ENCODE results near the gene TMCO1.

DNA sequence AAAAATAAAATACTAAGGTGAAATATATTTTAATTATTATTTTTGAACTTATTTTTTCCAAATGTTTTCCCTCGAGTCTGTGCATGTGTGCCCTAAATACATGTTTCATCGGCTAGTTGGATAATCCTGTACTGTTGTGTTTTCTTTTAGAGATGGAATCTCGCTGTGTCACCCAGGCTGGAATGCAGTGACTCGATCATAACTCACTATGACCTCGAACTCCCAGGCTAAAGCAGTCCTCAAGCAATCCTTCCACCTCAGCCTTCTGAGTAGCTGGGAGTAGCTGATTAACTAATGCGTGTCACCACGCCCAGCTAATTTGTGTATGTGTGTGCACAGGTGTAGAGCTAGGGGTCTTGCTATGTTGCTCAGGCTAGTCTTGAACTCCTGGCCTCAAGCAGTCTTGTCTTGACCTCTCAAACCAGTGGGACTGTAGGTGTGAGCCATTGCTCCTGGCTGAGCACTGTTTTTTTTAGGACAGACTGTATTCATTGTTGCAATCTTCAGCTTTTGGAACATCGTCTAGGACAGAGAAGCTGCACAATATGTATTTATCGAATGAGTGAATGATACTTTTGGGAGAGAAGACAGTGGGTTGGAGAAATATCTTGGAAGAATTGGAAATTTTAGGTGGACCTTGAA is 4.8 kb upstream of the TMCO1 start:
- TF ChIP-seq GATA3 (IDR thresholded peaks at IDR 0.05; ENCODE audit: low read depth, low read length) (no peak), GATA2 (IDR thresholded peaks at IDR 0.05; ENCODE audit: low read depth, low read length) (no peak)
